Measurements from ENCODE around the gene VEZT.

DNA sequence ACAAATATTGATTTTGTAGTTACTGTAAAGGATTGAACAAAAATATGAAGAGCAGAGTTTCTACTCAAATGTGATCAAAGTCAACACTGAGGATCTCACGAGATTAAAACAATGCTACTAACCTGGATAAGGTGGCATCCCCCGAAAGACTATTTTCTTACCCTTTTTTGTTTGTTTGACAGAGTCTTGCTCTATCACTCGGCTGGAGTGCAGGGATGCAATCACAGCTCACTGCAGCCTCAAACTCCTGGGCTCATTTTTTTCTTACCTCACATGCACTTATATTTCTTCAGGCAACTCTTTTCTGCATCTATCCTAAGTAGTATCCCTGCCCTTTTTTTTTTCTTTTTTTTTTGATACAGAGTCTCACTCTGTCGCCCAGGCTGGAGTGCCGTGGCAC, 109.2 kb downstream of the VEZT start:
- TF ChIP-seq, protein P1, sequence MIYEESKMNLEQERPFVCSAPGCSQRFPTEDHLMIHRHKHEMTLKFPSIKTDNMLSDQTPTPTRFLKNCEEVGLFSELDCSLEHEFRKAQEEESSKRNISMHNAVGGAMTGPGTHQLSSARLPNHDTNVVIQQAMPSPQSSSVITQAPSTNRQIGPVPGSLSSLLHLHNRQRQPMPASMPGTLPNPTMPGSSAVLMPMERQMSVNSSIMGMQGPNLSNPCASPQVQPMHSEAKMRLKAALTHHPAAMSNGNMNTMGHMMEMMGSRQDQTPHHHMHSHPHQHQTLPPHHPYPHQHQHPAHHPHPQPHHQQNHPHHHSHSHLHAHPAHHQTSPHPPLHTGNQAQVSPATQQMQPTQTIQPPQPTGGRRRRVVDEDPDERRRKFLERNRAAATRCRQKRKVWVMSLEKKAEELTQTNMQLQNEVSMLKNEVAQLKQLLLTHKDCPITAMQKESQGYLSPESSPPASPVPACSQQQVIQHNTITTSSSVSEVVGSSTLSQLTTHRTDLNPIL (CRISPR knock-in tag; IDR thresholded peaks at IDR 0.05; ENCODE audit: low read depth) = no peak
- TF ChIP-seq TCF4 (CRISPR knock-in tag; IDR thresholded peaks at IDR 0.05; ENCODE audit: borderline replicate concordance) (no peak), ARNTL (CRISPR knock-in tag; IDR thresholded peaks at IDR 0.05; ENCODE audit: borderline replicate concordance, low read depth) (no peak), SNAI2 (CRISPR knock-in tag; IDR thresholded peaks at IDR 0.05) (no peak), ZNF8 (CRISPR knock-in tag; IDR thresholded peaks at IDR 0.05) (no peak)
- TF ChIP-seq, protein P2, sequence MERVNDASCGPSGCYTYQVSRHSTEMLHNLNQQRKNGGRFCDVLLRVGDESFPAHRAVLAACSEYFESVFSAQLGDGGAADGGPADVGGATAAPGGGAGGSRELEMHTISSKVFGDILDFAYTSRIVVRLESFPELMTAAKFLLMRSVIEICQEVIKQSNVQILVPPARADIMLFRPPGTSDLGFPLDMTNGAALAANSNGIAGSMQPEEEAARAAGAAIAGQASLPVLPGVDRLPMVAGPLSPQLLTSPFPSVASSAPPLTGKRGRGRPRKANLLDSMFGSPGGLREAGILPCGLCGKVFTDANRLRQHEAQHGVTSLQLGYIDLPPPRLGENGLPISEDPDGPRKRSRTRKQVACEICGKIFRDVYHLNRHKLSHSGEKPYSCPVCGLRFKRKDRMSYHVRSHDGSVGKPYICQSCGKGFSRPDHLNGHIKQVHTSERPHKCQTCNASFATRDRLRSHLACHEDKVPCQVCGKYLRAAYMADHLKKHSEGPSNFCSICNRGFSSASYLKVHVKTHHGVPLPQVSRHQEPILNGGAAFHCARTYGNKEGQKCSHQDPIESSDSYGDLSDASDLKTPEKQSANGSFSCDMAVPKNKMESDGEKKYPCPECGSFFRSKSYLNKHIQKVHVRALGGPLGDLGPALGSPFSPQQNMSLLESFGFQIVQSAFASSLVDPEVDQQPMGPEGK (CRISPR knock-in tag; IDR thresholded peaks at IDR 0.05; ENCODE audit: borderline replicate concordance) = no peak

All from SK-N-SH treated with all-trans-retinoic acid at 6 μM for 48 hours (cell line).